ENCODE data around the gene SYTL3.
A peak's percentile ranks its signal among the peaks of the same experiment; 100 is the strongest.

The SYTL3 gene

DNA sequence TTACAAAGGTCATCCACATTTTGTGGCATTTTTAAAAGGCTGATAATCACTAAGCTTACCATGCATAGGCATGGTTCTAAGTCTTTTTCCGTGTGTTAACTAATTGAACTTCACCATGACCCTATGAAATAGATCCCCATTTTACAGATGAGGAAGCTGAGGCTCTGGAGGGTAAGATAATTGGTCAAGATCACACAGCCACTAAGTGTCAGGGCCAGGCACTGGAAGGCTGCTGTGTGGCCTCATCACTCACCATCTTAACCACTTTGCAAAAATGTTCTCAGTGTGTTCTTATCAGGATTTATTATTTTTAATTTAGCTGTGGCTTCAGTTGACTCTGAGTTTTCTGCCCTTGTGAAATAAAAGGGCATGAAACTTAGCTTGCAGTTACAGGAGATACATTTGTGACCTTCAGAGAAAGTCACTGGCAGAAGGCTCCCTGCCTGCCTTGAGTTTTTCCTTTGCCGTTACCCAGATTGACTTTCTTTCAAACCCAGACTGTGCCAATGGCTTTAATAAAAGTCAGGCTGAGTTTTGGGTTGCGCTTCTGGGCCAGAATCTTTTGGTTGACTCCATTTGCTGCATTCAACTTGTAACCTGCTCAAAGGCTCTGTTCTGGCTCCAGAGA is 87.3 kb downstream of the SYTL3 start:
- no peak for DNase-seq

DNA sequence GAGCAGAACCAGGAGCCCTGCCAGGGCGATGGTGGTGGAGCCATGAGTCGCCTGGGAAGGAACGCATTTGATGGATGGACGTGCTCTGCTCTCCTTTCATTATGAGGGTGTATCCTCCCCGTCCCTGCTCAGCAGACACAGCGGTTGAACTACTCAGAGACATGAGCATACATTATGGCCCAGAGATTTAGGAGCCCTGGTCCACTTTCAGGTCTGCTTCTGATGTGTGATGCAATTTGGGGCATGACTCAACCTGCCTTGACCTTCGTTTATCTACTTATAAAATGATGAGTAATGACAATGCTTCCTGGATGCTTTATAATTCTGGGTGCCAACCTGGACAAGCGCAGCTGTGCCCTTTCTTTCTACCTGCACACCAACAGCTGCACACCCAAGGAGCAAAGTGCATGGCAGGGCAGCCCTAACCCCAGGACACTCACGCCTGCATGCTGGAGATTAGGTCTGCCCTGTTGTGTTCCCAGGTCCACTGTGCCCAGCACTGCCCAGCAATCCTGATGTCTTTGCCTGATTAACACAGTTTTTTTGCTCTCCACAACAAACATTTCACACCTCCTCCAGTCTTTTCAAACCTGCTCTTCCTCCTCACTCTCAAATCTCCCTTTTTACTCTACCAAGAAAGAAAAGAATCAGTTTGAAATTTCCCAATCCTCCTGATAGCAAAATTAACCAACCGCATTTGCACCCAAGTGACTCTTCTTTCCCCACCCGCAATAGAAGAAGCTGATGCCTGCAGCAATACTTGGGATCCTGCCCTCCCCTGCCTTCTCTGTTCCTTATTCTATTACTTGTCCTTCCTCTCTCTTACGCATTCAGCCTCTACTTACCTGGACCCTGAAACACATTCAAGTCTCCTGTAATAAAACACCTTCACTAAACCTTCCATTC is 88.1 kb downstream of the SYTL3 start:
- peak; percentile 88 for DNase-seq

DNA sequence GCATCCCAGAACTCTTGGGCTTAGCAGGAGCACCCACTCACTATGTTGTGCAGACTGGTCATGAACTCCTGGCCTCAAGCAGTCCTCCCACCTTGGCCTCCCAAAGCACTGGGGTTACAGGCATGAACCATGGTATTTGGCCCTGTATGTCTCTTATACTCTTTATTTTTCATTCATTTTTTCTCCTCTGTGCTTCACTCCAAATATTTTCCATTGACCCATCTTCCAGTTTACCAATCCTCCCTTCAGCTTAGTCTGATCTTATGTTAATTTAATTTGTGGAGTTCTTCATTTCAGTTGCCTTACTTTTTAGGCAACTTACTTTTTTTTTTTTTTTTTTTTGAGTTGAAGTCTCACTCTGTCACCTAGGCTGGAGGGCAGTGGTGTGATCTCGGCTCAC is 89.8 kb downstream of the SYTL3 start:
- DNase-seq, result no peak

DNA sequence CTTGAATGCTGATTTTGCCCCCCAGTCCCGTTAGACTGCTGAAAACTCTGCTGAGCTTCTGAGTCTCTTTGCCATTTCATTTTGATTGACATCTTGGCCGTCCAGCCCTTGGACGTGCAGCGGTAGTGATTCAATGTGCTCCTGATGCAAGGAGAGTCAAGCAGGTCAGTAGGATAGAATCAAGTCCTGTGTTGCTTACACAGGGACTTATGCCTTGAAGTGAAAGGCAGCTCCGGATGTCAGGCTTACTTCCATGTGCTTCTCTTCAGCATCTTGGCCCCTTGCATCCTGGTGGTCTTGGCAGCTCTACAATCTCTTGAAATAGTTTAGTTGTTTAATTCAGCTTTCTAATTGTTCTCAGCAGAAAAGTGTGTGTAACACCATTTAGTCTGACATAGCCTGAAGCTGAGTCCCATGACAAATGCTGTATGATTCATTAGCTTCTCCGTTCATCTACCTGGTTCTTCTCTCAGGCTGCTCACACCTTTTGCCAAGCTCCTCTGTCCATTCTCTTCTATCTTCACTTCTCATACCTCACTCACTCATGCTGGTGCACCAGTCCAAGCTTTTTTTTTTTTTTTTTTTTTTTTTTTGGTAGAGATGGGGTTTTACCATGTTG is 93.3 kb downstream of the SYTL3 start:
- DNase-seq, result no peak

DNA sequence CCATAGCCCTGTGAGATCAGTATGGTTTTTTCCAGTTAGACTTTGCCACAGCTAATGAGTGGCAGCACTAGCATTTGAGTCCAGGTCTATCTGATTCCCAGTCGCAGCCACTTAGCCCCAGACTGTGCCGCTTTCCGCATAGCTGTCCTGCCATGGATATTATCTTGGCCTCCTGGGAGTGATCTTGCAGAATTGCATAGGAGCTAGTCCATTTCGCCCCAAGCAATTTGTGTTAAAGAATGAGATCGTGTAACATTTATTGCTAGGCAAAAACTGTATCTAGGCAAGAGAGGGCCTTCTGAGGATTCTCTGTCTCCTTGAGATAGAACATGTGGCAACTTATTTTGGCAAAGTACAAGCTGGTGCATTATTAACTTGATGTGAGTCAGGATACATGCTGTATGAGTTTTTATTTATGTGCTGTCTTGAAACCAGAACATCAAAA is 95.2 kb downstream of the SYTL3 start:
- DNase-seq, result no peak

DNA sequence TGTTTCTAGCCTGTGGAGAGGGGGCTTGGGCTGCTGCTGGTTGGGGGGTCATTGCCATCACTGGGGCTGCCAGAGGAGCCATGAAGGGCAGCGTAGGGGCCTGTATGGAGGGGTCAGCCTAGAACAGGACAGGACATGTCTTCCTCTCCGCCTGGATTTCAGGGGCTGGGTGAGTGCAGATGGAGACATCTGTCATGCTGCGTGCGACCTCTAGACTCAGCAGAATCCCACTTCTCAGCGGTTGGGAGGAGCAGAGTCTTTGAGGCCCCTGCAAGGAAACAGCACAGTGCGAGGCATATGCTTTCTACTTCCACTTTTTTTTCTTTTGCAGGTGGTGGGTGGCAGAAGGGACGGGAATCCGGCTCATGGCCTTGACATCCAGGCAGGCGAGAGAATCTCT is 101.4 kb downstream of the SYTL3 start:
- no peak for DNase-seq

DNA sequence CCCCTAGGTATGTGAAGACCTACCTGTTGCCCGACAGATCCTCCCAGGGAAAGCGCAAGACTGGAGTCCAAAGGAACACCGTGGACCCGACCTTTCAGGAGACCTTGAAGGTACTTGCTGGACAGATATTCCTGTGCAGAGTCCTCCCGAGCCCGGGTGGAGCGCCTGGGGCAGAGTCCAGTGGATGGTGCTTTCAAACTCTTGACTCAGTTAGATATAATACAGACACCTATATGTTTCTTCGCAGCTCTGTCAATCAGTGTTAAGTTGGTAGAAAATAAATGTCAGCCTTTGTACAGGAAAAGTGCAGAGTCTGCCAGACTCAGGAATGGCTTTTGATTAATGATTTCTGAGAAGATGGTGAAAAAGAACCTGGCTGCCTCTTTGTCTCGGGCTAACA is 102.1 kb downstream of the SYTL3 start:
- no peak for DNase-seq

DNA sequence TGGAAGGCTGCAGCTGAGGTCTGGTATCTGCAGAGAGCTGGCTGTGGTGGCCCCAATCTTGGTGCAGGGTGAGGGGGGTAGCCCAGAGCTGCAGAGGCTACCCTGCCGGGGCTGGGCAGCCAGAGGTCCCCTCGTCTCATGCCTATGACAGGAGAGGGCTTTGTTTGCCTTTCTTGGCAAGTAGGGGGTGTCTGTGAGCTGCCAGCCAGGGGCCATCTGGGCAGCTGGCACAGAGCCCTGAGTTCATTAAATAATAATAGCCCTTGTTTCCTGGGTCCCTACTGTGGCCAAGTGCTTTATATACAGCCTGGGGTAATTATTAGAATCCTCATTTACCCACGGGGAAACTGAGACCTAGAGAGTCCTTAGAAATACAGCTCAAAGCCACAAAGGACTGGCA is 102.8 kb downstream of the SYTL3 start:
- DNase-seq, result no peak

DNA sequence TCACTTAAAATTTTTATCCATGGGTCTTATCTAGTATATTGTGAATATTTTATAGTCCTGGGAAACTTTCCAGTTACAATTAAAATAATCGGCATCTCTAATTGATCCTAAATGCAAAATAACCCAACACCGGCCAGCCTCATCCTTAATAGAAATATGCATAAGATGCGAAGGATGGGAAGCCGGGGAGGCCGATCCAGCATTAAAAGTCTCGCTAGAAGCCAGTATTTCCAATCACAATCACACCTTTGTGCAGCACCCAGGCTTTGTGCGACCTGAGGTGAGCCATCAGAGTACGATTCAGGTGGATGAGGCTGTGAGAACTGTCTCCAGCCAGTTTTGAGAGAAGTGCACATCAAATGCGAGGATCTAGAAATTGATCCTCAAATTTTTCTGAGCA is 104.0 kb downstream of the SYTL3 start:
- DNase-seq, result no peak

DNA sequence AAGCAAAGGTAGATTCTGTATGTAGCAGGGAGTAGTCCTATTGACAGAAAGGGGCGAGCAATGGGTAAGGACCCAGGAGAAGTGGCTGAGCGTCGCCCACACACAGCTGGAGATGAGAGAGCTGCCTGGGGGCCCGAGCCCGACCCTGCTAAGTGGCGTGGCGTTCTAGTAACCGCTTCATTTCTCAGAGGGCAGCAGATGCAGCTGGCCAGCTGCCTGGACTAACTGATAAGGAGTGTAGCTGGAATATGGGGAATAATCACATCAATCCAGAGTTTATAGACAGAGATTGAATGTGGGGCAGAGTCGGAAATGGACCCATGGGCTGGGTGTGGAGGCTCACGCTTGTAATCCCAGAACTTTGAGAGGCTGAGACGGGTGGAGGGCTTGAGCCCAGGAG is 104.9 kb downstream of the SYTL3 start:
- no peak for DNase-seq

DNA sequence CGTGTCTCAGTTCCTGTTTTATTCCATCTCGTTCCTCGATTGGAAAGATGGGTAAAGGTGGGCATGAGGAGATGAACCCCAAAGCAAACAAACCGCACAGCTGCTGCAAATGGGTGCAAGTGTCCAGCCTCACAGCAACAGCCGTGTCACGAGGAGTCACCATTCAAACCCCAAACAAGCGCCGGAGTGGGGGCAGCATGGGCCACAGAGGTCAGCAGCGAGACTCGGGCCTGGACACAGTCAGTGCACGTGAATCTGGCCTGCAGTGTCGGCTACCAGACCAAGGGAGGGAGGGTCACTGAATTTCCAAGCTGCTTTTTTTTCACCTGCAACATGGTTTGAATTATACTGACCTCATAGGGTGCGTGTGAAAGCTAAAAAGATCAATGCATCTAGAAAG is 105.8 kb downstream of the SYTL3 start:
- no peak for DNase-seq

DNA sequence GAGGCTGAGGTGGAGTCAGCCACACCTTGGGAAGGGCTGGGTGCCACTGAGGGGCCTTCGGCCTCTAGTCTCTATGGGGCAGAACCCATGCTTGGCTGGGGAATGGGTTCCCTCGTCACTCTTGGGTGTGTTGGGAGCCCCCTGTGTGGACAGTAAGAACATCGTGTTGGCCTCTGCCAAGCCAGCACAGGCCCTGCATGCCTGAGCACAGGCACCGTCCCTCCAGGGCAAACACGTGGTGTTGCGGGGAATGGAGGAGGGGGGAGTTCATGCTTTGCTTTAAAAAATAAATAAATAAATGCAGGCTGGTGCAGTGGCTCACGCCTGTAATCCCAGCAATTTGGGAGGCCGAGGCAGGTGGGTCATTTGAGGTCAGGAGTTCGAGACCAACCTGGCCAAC is 106.3 kb downstream of the SYTL3 start:
- no peak for DNase-seq

DNA sequence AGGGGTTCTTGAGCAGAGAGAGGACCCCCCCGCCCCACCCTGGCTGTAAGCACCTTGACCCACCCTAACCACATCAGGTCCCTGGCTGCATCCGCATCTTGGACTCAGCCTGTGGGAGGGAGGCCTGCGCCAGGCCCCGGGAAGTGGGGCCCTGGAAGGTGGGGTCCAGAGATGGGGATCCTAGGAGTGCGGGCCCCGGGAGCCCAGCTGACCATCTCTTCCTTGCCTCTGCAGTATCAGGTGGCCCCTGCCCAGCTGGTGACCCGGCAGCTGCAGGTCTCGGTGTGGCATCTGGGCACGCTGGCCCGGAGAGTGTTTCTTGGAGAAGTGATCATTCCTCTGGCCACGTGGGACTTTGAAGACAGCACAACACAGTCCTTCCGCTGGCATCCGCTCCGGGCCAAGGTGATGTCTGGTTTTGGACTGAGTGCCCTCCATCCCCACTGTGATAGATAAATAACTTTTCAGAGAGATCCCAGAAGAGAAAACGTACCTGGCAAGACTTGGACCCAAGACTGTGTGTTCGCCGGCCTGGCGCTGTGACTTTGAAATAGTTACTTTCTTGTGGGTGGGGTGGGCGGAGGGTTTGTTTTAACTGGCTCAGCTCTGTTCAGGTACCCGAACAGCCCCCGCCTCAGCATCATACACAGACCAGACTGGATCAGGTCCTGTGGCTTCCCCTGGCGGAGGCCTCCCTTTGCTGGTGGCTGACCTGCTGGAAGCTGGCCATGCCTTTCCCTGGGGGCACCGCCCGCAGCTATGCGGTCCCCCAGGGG is 107.3 kb downstream of the SYTL3 start:
- no peak for DNase-seq

DNA sequence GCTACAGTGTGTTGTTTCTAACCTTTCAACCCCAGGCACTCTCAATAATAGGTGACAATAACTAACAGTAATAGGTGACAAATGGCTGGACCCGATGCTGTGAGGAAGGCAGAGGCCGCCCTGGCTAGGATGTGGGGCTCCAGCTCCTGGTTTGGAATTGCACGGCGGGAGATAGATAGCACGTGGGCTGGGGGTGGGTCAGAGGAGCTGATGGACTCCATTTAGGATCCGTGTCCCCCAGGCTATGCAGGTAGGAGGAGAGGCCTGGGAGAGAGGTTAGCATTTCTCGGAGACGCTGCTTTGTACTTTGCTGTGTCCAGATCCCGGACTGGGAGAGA is 107.9 kb downstream of the SYTL3 start:
- no peak for DNase-seq

DNA sequence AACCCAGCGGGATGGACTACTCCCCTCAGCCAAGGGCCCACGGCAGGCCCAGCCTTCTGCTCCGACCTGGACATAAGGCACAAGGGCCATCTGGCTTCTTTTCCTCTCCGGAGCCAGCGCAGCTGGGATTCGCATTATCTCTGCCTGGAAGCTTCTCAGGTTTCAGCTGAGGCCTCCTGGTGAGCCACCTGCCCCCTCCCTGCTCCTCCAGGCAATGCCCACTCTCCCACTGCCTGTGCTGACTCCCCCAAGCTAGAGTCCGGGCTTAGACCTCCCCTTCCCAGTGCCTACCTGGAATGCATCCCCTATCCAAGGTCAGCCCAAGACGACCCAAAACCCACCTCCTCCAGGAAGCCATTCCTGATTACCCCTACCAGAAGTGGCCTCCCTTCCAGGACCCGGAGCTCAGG is 108.6 kb downstream of the SYTL3 start:
- no peak for DNase-seq

DNA sequence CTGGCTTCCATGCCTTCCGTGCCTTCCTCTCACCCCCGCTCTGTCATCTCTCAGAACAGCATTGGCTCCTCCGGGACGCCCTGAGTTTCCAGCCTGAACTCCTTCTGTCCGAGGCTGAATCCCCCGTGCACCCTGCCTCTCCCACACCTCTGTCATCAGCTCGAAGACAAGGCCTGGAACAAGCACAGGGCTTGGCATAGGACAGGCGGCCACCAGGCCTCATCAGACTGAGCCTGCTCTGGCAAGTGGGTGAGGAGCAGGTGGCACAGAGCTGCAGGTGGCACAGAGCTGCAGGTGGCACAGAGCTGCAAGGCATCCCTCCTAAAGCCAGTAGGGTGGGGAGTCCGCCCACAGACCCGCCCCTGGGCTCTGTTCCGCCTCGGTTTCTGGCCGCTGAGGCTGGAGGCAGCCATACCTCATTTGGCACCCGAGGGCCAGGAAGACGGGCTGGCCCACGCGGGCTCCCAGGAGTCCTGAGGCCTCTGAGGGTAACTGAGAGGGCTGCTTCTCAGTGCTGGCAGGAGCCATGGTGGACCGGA is 109.2 kb downstream of the SYTL3 start:
- DNase-seq, result peak; percentile 1

DNA sequence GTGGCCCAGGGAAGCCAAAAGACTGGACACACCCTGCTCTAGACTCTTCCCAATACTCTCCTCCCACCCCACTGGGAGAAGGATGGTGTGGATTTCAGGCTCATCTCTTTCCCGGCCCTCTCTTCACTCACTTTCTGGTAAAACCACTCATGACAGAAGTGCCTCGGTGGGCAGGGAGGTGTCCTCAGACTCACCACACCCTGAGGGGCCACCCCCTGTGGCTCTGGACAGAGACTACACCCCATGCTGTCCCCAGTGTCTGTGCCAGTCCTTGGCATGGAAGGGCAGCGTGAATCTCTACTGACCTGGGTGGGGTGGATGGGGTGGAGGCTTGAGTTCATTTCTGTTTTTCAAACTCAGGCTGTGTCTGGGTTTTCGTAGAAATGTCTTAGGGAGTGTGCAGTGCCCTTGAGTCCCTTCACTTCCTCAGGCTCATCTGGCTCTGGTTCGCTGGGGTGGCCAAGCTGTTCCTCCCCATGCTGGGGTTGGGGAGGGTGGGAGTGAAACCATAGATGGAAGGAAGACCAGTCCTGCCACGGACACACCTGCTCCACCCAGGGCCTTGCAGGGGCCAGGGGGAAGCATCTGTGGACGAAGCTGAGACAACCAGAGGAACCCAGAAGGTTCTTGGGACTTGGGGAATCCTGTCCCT is 110.2 kb downstream of the SYTL3 start:
- no peak for DNase-seq

DNA sequence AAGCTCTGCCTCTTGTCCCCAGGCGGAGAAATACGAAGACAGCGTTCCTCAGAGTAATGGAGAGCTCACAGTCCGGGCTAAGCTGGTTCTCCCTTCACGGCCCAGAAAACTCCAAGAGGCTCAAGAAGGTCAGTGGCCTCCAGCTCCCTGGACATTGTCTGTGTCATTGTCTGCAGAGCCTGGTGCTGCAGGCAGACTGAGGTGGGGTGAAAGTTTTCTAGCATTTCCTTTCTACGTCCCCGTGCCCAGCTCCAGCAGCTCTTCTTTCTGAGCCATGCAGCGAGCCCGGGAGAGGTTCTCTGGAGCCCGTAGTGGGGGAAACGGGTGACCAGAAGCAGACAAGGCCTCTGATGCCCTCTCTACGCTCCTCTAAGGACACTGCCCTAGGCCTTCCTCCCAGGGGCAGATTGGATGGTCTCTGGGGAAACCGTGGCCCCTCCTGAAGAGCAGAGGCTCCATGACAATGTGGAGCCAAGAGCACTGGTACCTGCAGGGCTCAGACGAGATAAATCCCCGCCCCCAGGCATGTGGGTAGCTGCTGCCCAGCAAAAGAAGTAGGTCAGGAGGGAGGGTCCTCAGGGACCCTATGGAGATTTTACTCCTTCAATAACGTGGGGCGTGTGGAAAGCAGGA is 110.9 kb downstream of the SYTL3 start:
- peak; percentile 34 for DNase-seq

DNA sequence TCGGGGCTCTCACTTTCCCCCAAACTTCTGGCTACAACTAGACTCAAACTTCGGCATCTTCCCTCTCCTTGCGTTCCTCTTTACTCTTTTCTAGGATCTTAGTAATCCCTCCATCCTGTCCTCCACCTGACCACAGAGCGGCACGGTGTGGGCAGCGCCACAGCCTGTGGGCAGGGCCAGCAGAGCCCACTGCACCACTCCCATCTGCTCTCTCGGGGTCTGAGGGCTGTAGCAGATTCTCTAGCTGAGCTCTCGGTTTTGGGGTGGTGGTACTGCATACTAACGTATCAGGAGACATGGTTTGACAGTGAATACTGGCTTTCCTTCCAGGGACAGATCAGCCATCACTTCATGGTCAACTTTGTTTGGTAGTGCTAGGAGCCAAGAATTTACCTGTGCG is 111.9 kb downstream of the SYTL3 start:
- DNase-seq, result no peak

DNA sequence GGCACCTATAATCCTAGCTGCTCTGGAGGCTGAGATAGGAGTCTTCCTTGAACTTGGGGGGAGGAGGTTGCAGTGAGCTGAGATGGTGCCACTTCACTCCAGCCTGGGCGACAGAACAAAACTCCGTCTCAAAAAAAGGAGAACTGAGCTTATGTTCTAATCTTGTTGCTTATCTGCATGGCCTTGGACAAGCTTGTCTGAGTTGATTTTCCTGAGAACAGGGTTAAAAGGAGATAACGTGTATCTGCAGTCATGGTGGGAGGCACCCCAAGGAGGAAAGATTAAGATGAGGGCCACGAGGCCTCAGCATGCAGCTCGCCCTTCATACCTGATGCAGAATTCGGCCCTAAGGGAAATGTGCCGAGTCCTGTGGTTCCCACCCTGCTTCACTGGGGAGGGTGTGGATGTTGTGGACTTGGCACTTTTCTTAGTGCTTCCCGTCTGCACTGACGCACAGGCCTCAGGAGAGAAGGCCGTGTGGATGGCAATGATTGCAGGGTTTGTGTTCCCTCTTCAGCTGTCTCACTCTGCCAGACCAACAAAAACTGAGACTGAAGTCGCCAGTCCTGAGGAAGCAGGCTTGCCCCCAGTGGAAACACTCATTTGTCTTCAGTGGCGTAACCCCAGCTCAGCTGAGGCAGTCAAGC is 113.1 kb downstream of the SYTL3 start:
- peak; percentile 31 for DNase-seq

DNA sequence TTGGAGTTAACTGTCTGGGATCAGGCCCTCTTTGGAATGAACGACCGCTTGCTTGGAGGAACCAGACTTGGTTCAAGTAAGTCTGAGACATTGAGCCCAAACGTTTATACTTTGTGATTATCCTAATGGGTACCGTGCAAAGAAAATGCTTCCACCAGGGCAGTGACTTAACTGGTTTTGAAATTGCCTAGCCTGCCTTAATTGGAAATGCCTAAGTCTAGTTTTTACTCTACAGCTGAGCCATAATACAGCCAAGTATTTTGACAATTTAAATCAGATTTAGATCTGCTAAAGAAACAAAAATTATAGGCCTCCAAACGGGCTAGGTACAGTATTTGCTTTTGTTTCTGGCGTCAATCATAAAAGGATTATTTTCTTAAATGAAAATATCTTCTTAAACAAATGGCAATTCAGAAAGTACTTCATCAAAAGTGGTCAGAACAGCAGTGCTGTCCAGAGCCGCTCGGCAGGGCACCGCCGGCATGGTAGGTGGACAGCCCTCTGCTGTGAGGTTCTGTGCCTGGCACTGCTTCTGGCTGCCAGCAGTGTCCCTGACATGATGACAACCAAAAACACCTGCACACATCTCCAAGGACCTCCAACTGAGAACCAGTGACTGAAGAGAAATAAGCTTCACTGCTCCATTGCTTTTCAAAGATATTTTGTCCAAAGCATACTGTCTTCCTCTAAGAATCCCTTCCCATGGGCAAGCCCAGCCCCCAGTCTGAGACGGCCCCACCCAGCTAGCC is 113.8 kb downstream of the SYTL3 start:
- DNase-seq, result no peak

Data from NCI-H226 (cell line).